Mesendoderm (in vitro differentiated cells): ENCODE data around the gene MGAT5.

Source experiments
- DNase-seq: peaks from one replicate; pipeline ENCODE4 v3.0.0; 2013
- H2AK5ac ChIP-seq: 2 replicates; pipeline ENCODE4 v1.6.1; 2013; ENCODE audit warnings: low read length, inconsistent platforms
- H2BK120ac ChIP-seq: 2 replicates; pipeline ENCODE4 v1.6.1; 2013; ENCODE audit warnings: low read depth, mild to moderate bottlenecking, low read length, moderate library complexity, mixed read lengths
- H2BK15ac ChIP-seq: replicated peaks from 2 replicates; pipeline ENCODE4 v1.6.1; 2013; ENCODE audit warnings: low read depth, mild to moderate bottlenecking, moderate library complexity
- H2BK5ac ChIP-seq: 2 replicates; pipeline ENCODE4 v1.6.1; 2013; ENCODE audit warnings: low read length, inconsistent platforms
- H3K18ac ChIP-seq: 2 replicates; pipeline ENCODE4 v1.6.1; 2013; ENCODE audit warnings: mild to moderate bottlenecking, low read length, mixed read lengths
- H3K23ac ChIP-seq: one replicate; pipeline ENCODE4 v1.6.1; 2013; ENCODE audit warnings: low read length
- H3K27ac ChIP-seq: 2 replicates; pipeline ENCODE4 v1.5.1; 2013; ENCODE audit warnings: low read depth, mild to moderate bottlenecking, inconsistent platforms, low read length, moderate library complexity
- H3K27me3 ChIP-seq: 2 replicates; pipeline ENCODE4 v1.6.1; 2013; ENCODE audit warnings: low read length, control low read depth, mild to moderate bottlenecking, inconsistent platforms; ENCODE audit not compliant: insufficient read depth, poor library complexity
- H3K36me3 ChIP-seq: 2 replicates; pipeline ENCODE4 v1.6.1; 2013; ENCODE audit warnings: low read length, inconsistent platforms; ENCODE audit not compliant: control insufficient read depth, insufficient read depth
- H3K4ac ChIP-seq: one replicate; pipeline ENCODE4 v1.6.1; 2013; ENCODE audit warnings: low read depth, mild to moderate bottlenecking, low read length, moderate library complexity
- H3K4me1 ChIP-seq: 2 replicates; pipeline ENCODE4 v1.6.1; 2013; ENCODE audit warnings: low read depth, low read length, inconsistent platforms; ENCODE audit not compliant: control insufficient read depth
- H3K4me2 ChIP-seq: 2 replicates; pipeline ENCODE4 v1.6.1; 2013; ENCODE audit warnings: low read length
- H3K4me3 ChIP-seq: 2 replicates; pipeline ENCODE4 v1.5.1; 2013; ENCODE audit warnings: mild to moderate bottlenecking, low read length
- H3K56ac ChIP-seq: one replicate; pipeline ENCODE4 v1.6.1; 2013; ENCODE audit warnings: low read length
- H3K79me1 ChIP-seq: 2 replicates; pipeline ENCODE4 v1.6.1; 2013; ENCODE audit warnings: low read length, inconsistent platforms
- H3K79me2 ChIP-seq: 2 replicates; pipeline ENCODE4 v1.6.1; 2013; ENCODE audit warnings: mild to moderate bottlenecking, low read length; ENCODE audit not compliant: control insufficient read depth, insufficient read depth
- H3K9ac ChIP-seq: 2 replicates; pipeline ENCODE4 v1.6.1; 2013; ENCODE audit warnings: low read length, inconsistent platforms
- H4K5ac ChIP-seq: one replicate; pipeline ENCODE4 v1.6.1; 2013; ENCODE audit warnings: low read length
- H4K8ac ChIP-seq: one replicate; pipeline ENCODE4 v1.6.1; 2013; ENCODE audit warnings: low read depth, mild to moderate bottlenecking, control low read depth, low read length, moderate library complexity
- WGBS: extraction: QIAGEN DNeasy Blood & Tissue Kit; methylation state at CpG from one replicate; pipeline ENCODE4 v1.1.7; 2013; ENCODE audit warnings: low lambda C conversion rate, missing lambda C conversion rate; ENCODE audit not compliant: insufficient coverage; ENCODE audit errors: extremely low coverage; 5-methylcytosine and 5-hydroxymethylcytosine counted together

MGAT5 gene

GRCh38 chr2:134482131-134482723 is 228.4 kb downstream of the MGAT5 start:
- no peak overlapping the region for H2BK120ac ChIP-seq
- H3K18ac ChIP-seq: no peak overlapping the region
- H2AK5ac ChIP-seq: no peak overlapping the region
- no peak overlapping the region for H2BK15ac ChIP-seq
- no peaks in the 10 kb centered on the region for H3K79me2 ChIP-seq
- no peak overlapping the region for H4K8ac ChIP-seq
- WGBS: no CpG with 5 or more reads among the region's 6 CpGs
- H3K4me3 ChIP-seq: no peak overlapping the region
- no peak overlapping the region for H2BK5ac ChIP-seq
- H3K9ac ChIP-seq: no peak overlapping the region
- H3K79me1 ChIP-seq: no peaks in the 10 kb centered on the region
- H3K27me3 ChIP-seq: no peaks in the 10 kb centered on the region
- no peak overlapping the region for H3K4me2 ChIP-seq
- H3K27ac ChIP-seq: no peak overlapping the region
- H3K4me1 ChIP-seq: no peaks in the 10 kb centered on the region
- DNase-seq: no peak
- no peak overlapping the region for H3K4ac ChIP-seq
- no peak overlapping the region for H4K5ac ChIP-seq
- H3K36me3 ChIP-seq: no peaks in the 10 kb centered on the region
- H3K23ac ChIP-seq: no peak overlapping the region
- H3K56ac ChIP-seq: no peak overlapping the region

GRCh38 chr2:134482766-134483340 is 229.0 kb downstream of the MGAT5 start:
- Histone ChIP-seq H3K4me3 (no peak overlapping the region), H3K18ac (no peak overlapping the region), H3K27ac (no peak overlapping the region), H3K36me3 (no peaks in the 10 kb centered on the region), H3K9ac (no peak overlapping the region), H4K8ac (no peak overlapping the region), H2BK120ac (no peak overlapping the region), H3K79me2 (no peaks in the 10 kb centered on the region), H4K5ac (no peak overlapping the region), H3K4me2 (no peak overlapping the region), H3K27me3 (no peaks in the 10 kb centered on the region), H3K56ac (no peak overlapping the region), H2BK15ac (no peak overlapping the region), H2AK5ac (no peak overlapping the region), H3K79me1 (no peaks in the 10 kb centered on the region), H3K23ac (no peak overlapping the region), H3K4ac (no peak overlapping the region), H3K4me1 (no peaks in the 10 kb centered on the region), H2BK5ac (no peak overlapping the region)
- no peak for DNase-seq
- WGBS: no CpG with 5 or more reads among the region's 15 CpGs

- Histone ChIP-seq H3K4me3 (no peak overlapping the region), H3K36me3 (no peaks in the 10 kb centered on the region), H3K4me1 (no peaks in the 10 kb centered on the region), H3K4ac (no peak overlapping the region), H3K18ac (no peak overlapping the region), H3K79me2 (no peaks in the 10 kb centered on the region), H4K5ac (no peak overlapping the region), H2BK15ac (no peak overlapping the region), H4K8ac (no peak overlapping the region), H2BK120ac (no peak overlapping the region), H3K9ac (no peak overlapping the region), H3K79me1 (no peaks in the 10 kb centered on the region), H3K27ac (no peak overlapping the region), H2AK5ac (no peak overlapping the region), H2BK5ac (no peak overlapping the region), H3K4me2 (no peak overlapping the region), H3K23ac (no peak overlapping the region), H3K27me3 (no peaks in the 10 kb centered on the region), H3K56ac (no peak overlapping the region)
- no CpG with 5 or more reads among the region's 11 CpGs for WGBS
- peak; percentile 29 for DNase-seq
Observed at GRCh38 chr2:134489732-134490384, 236.0 kb downstream of the MGAT5 start.

GRCh38 chr2:134490559-134490958 is 236.7 kb downstream of the MGAT5 start:
- H3K79me1 ChIP-seq: no peaks in the 10 kb centered on the region
- no peaks in the 10 kb centered on the region for H3K36me3 ChIP-seq
- H2AK5ac ChIP-seq: no peak overlapping the region
- no peak overlapping the region for H2BK120ac ChIP-seq
- no peak overlapping the region for H3K4me2 ChIP-seq
- no peak overlapping the region for H3K23ac ChIP-seq
- H3K27me3 ChIP-seq: no peaks in the 10 kb centered on the region
- H2BK15ac ChIP-seq: no peak overlapping the region
- no peak overlapping the region for H2BK5ac ChIP-seq
- H3K27ac ChIP-seq: no peak overlapping the region
- H3K56ac ChIP-seq: no peak overlapping the region
- DNase-seq: no peak
- no peaks in the 10 kb centered on the region for H3K4me1 ChIP-seq
- WGBS: no CpG with 5 or more reads among the region's 4 CpGs
- no peak overlapping the region for H3K4me3 ChIP-seq
- no peaks in the 10 kb centered on the region for H3K79me2 ChIP-seq
- H3K18ac ChIP-seq: no peak overlapping the region
- H4K5ac ChIP-seq: no peak overlapping the region
- no peak overlapping the region for H4K8ac ChIP-seq
- no peak overlapping the region for H3K9ac ChIP-seq
- no peak overlapping the region for H3K4ac ChIP-seq

GRCh38 chr2:134491022-134491421 is 237.2 kb downstream of the MGAT5 start:
- Histone ChIP-seq H2BK15ac (no peak overlapping the region), H3K9ac (no peak overlapping the region), H3K4ac (no peak overlapping the region), H3K4me1 (no peaks in the 10 kb centered on the region), H4K5ac (no peak overlapping the region), H3K4me2 (no peak overlapping the region), H3K27me3 (no peaks in the 10 kb centered on the region), H4K8ac (no peak overlapping the region), H3K4me3 (no peak overlapping the region), H2BK120ac (no peak overlapping the region), H2BK5ac (no peak overlapping the region), H3K36me3 (no peaks in the 10 kb centered on the region), H3K56ac (no peak overlapping the region), H3K27ac (no peak overlapping the region), H3K79me1 (no peaks in the 10 kb centered on the region), H3K23ac (no peak overlapping the region), H3K18ac (no peak overlapping the region), H3K79me2 (no peaks in the 10 kb centered on the region), H2AK5ac (no peak overlapping the region)
- DNase-seq: no peak
- WGBS: no CpG with 5 or more reads among the region's 4 CpGs
